GM18861 (cell line): ENCODE data around the gene GNAQ.

Experiments used
- ATAC-seq: cut with Tn5 transposase; IDR thresholded peaks from one replicate; pipeline ENCODE4 v1.9.1; 2021; ENCODE audit not compliant: unreplicated experiment

GNAQ gene

GRCh38 chr9:77848404-77848803 is 183.2 kb downstream of the GNAQ start:
- no peak for ATAC-seq

DNA sequence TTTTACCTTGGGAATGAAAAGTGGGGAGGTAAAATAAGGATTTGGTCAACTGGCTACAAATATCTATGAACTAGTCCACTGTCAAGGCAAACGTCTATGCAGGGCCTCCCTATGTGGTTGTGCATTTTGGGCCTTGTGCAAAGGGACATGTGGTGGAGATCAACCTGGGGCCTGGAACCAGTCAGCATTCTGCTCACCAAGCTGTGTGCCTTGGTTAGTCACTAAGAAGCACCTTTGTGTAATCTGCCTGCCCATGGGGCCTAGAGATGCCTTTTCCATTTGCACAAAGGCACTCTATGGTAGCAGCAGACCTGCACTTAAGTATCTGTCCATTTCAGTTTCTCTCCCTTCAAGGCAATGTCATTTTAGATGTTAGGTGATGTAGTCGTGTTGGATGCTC is 184.0 kb downstream of the GNAQ start:
- no peak for ATAC-seq

- no peak for ATAC-seq
Observed at GRCh38 chr9:77847059-77847499, 184.5 kb downstream of the GNAQ start.

GRCh38 chr9:77844415-77844814 is 187.2 kb downstream of the GNAQ start:
- no peak for ATAC-seq

- ATAC-seq, result no peak
Observed at GRCh38 chr9:77843871-77844155, 187.8 kb downstream of the GNAQ start.

GRCh38 chr9:77843076-77843870 is 188.3 kb downstream of the GNAQ start:
- ATAC-seq, result no peak

GRCh38 chr9:77841739-77842386 is 189.7 kb downstream of the GNAQ start:
- ATAC-seq, result peak; percentile 77

DNA sequence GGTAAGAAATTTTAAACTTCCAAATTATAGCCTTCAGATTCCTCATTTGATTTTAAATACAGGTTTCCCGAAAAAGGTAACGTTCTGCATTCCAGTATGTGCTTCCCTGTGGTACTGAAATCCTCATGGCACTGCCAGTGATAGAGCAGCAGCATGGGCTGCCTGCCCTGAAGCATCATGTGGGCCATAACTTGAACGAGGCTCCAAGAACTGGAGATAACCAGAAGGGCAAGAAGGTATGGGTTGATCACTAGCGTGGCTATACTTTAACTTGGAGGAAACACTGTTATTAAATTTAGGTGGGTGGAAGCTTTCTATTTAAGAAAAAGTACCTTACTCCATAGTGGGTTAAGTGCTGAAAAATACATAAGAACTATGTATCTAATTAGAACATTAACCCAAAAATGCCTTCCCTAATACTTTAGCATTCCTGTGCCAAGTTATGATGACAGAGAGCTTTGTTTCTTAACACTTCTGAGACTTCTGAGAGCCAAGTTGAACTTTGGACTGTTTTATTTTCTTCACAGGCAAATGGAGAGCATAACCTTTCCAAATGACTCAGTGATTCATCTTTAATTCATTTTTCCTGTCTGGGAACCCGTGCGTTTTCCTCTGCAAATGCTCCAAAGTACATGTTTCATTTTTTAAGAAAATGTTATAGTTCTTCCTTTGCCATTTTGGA is 192.0 kb downstream of the GNAQ start:
- ATAC-seq, result no peak

DNA sequence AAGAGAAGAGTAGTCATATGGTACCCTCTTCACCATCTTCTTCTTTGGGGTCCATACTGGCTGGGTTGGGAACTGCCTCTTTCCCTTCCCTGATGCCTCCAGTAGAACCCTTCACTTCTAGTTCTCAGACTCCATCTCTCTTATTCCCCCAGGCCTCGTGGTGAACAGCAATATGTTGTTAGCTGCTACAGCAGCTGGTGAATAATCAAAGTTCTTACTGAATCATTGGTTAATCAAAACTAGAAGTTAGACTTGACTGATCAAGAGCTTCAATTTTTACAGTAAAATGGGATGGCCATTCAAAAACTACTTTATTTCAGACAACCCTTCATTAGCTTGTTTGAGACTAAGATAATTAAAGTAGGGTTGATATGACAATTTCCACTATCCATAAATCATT is 192.6 kb downstream of the GNAQ start:
- no peak for ATAC-seq

- ATAC-seq, result no peak
Observed at GRCh38 chr9:77834898-77835488, 196.6 kb downstream of the GNAQ start.

GRCh38 chr9:77833561-77834429 is 197.8 kb downstream of the GNAQ start:
- ATAC-seq, result no peak

GRCh38 chr9:77832639-77833038 is 199.0 kb downstream of the GNAQ start:
- no peak for ATAC-seq

GRCh38 chr9:77831781-77832180 is 199.8 kb downstream of the GNAQ start:
- no peak for ATAC-seq

DNA sequence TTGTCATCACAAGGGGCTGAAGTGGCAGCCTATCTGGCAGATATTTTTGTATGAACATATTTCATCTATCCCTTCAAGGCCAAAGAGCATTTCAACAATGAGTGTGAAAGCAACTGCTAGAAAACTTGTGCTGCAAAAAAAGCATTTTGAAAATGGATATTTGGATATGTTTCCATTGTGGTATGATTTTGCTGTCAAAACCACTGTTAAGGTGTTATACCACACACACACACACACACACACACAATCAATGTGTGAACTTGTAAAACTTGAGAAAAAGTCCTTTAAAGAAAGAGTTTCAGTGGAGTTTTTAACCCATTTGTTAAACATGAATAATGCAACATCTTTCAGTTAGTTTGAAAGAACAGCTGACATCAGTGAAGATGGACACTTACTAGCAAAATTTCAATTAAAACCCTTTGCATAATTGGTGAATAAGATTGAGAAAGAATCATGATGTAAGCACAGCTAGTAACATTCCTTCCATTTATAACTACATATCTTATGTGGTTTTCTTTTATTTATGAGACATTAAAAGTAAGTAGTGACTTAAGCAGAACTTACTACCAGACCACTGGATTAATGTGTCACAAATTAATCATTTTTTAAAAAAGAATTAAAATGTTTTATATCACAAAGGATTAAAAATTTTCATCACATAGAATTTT is 200.9 kb downstream of the GNAQ start:
- ATAC-seq, result no peak

DNA sequence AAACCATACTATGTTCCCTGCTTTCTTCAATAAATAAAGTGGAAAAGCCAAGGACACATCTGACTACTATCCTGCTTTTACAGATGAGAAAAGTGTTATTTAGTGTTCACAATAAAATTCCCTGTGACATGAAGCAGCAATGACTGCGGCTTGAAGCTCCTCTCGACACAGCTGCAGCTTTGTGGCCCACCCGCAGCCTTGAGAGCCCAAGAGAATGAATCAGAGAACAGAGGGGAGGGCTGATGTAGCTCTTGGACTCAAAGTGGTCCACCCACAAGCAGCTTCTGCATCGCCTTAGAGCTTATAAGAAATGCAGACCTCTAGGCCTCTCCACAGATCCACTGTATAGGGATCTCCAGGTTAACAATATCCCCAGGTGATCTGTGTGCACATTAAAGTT is 202.2 kb downstream of the GNAQ start:
- no peak for ATAC-seq

DNA sequence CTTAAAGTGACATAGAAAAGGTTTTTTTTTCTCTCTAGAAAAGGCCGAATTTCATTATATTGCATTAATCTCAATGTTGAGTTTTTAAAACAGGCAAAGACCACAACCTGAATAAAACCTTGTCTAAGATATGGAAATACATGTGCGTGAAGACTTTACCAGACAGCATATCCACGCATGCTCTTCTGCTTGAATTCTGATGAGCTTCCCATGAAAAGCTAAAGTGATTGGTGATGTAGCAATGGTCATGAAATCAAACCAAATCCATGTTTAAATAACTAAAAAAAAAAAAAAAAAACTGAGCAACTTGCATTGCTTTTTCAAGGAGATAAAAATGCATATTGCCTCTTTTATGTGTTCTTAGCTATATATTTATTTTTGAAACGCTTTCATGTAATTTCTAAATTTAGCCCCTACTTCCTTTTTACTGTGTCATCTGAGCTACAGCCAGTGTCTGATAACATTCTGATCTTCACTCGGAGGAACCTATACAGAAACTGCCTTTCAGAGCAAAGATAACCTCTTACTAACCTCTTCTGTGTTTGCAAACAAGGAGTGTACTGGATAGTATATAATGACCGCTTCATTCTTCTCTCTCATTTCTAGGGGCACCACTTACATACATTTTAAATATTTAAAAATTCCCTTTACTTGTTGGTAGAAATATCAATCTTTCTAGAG is 204.4 kb downstream of the GNAQ start:
- no peak for ATAC-seq

GRCh38 chr9:77826621-77827020 is 205.0 kb downstream of the GNAQ start:
- no peak for ATAC-seq

- ATAC-seq, result no peak
Observed at GRCh38 chr9:77826116-77826515, 205.5 kb downstream of the GNAQ start.

- ATAC-seq, result no peak
Observed at GRCh38 chr9:77825361-77825760, 206.2 kb downstream of the GNAQ start.
